Measurements from ENCODE around the gene TLR10.

Gene TLR10

GRCh38 chr4:38822748-38823303 is 40.0 kb upstream of the TLR10 start:
- no peak for TF ChIP-seq CTCF (IDR thresholded peaks at IDR 0.05; ENCODE audit: low read depth, low read length, missing control alignments)
- no peak overlapping the region for H3K27ac ChIP-seq
- H3K27me3 ChIP-seq (replicated peaks), result no peaks in the 10 kb centered on the region
- H3K36me3 ChIP-seq (replicated peaks), result no peaks in the 10 kb centered on the region
- in situ Hi-C loops (cut with HindIII; ENCODE audit: low pct_ligation_motif_present, low sequenced_read_pairs), result no loop called here
- no peak for DNase-seq
- H3K4me3 ChIP-seq (ENCODE audit: low read depth, low read length), result no peak overlapping the region

GRCh38 chr4:38821739-38822138 is 38.9 kb upstream of the TLR10 start:
- no peaks in the 10 kb centered on the region for H3K27me3 ChIP-seq (replicated peaks)
- TF ChIP-seq CTCF (IDR thresholded peaks at IDR 0.05; ENCODE audit: low read depth, low read length, missing control alignments), result no peak
- H3K4me3 ChIP-seq (ENCODE audit: low read depth, low read length), result no peak overlapping the region
- H3K36me3 ChIP-seq (replicated peaks), result no peaks in the 10 kb centered on the region
- no peak overlapping the region for H3K27ac ChIP-seq
- in situ Hi-C loops (cut with HindIII; ENCODE audit: low pct_ligation_motif_present, low sequenced_read_pairs), result no loop called here
- no peak for DNase-seq

DNA sequence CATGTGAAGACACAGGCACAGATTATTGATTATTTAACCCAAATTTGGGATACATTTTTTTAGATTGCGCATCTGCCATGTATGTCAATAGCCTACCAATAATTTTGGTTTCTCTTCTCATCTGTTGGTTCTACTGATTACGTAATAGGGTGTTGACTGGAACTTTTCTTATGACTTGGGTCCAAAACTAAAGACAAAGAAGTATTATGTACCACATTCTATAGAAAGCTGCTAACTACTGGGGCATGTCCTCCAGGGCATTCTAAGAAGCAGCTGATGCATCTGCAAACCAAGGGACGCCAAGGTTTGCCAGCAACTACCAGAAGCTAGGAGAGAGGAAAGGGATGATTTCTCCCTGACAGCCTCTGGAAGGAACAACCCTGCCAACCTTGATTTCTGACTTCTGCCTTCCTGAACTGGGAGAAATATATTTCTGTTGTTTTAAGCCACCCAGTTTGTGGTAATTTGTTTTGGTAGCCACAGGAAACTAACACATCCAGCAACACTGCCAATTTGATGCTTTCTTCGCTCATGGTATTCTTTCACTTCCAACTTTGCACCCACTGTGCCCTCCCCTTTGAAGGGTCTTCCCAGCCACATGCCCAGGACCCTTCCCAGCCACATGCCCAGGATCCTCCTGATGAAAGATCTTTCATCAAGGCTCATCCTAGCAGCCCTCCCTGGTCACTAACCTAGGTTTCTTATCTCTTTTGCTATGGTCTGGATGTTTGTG is 37.7 kb upstream of the TLR10 start:
- Histone ChIP-seq H3K36me3 (replicated peaks) (no peaks in the 10 kb centered on the region), H3K27ac (no peak overlapping the region), H3K4me3 (ENCODE audit: low read depth, low read length) (no peak overlapping the region), H3K27me3 (replicated peaks) (no peaks in the 10 kb centered on the region)
- DNase-seq, result no peak
- no peak for TF ChIP-seq CTCF (IDR thresholded peaks at IDR 0.05; ENCODE audit: low read depth, low read length, missing control alignments)
- in situ Hi-C loops (cut with HindIII; ENCODE audit: low pct_ligation_motif_present, low sequenced_read_pairs), result no loop called here

GRCh38 chr4:38819569-38819968 is 36.8 kb upstream of the TLR10 start:
- DNase-seq, result no peak
- no peaks in the 10 kb centered on the region for H3K36me3 ChIP-seq (replicated peaks)
- TF ChIP-seq CTCF (IDR thresholded peaks at IDR 0.05; ENCODE audit: low read depth, low read length, missing control alignments), result no peak
- H3K27me3 ChIP-seq (replicated peaks), result no peaks in the 10 kb centered on the region
- H3K4me3 ChIP-seq (ENCODE audit: low read depth, low read length), result no peak overlapping the region
- in situ Hi-C loops (cut with HindIII; ENCODE audit: low pct_ligation_motif_present, low sequenced_read_pairs), result no loop called here
- H3K27ac ChIP-seq, result no peak overlapping the region

DNA sequence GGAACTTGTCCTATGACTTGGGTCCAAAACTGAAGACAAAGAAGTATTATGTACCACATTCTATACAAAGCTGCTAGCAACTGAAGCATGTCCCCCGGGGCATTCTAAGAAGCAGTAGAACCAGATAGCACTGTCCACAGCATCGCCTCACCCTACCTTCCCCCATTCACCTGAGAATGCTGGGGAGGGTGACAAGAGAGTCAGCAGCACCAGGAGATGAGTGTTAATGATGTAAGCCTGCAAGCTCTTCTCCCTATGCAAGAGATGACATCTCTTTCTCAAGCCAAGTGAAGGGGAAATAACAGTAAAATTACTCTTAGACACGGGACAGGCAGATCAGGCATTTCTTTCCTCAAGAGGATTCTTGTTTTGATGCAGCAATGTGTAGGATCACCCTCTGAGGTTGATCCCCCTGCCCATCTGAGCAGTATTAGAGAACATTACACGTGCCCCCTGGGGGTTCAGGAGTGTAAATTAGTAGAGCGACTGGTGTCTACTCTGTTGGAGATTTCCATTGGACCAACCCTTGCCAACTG is 35.7 kb upstream of the TLR10 start:
- Histone ChIP-seq H3K36me3 (replicated peaks) (no peaks in the 10 kb centered on the region), H3K27me3 (replicated peaks) (no peaks in the 10 kb centered on the region), H3K27ac (no peak overlapping the region), H3K4me3 (ENCODE audit: low read depth, low read length) (no peak overlapping the region)
- no peak for DNase-seq
- in situ Hi-C loops (cut with HindIII; ENCODE audit: low pct_ligation_motif_present, low sequenced_read_pairs), result no loop called here
- TF ChIP-seq CTCF (IDR thresholded peaks at IDR 0.05; ENCODE audit: low read depth, low read length, missing control alignments), result no peak
